ENCODE measurements around the gene STUB1.

GRCh38 chr16:730666-731509 lies 50.7 kb downstream of the STUB1 start:
- no peak for TF ChIP-seq CTCF (IDR thresholded peaks at IDR 0.05; ENCODE audit: low read depth, low read length, missing input control)
- TF ChIP-seq RAD21 (IDR thresholded peaks at IDR 0.05): no peak
- TF ChIP-seq MAX (IDR thresholded peaks at IDR 0.05): no peak
- TF ChIP-seq EGR1 (IDR thresholded peaks at IDR 0.05; ENCODE audit: low read depth in 2 of 2): no peak
- TF ChIP-seq TAF1 (conservative IDR thresholded peaks at IDR 0.05): no peak
- TF ChIP-seq FOXA1 (IDR thresholded peaks at IDR 0.05): no peak

Data from liver (tissue), 3 donors.